ENCODE measurements around the gene CCDC34.

GRCh38 chr11:27371489-27371888 is 8.5 kb upstream of the CCDC34 start:
- TF ChIP-seq CTCF (IDR thresholded peaks at IDR 0.05; ENCODE audit: insufficient read depth, low read length), result no peak
- no peak for TF ChIP-seq POLR2AphosphoS5 (IDR thresholded peaks at IDR 0.05; ENCODE audit: low read depth)
- TF ChIP-seq SPI1 (IDR thresholded peaks at IDR 0.05; ENCODE audit: borderline replicate concordance, low read depth), result no peak

Measured in HL-60 (cell line).